ENCODE results near the gene CHKA.

DNA sequence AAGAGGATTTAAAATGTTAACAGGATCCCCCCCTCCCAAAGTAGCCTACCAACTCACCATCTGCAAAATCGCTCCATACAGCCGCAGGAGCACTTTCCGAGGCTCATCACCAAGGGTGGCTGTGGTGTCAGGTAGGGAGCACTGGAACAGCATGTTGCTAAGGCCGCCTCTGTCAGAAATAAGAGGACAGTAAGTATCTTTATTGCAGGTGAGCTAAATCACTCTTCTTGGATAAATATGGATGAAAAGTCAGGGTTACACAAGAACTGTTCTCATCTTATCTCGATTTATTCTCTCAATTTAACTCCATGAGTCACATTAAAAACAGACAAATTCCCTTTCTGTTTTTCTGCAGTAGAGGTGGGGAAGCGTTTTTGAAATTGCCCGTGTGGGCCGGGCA, 24.2 kb downstream of the CHKA start:
- TF ChIP-seq CTCF (IDR thresholded peaks at IDR 0.05) (no peak), POLR2AphosphoS5 (IDR thresholded peaks at IDR 0.05; ENCODE audit: insufficient read depth in 1 of 2, low read depth in 1 of 2) (no peak)

Data from vagina (tissue), 2 donors.